HG03442 (cell line): ENCODE measurements around the gene TNPO3.

ENCODE experiments used
- ATAC-seq: cut with Tn5 transposase; IDR thresholded peaks from one replicate; pipeline ENCODE4 v1.9.1; 2021; ENCODE audit warnings: mild to moderate bottlenecking, moderate library complexity; ENCODE audit not compliant: unreplicated experiment

Gene TNPO3

DNA sequence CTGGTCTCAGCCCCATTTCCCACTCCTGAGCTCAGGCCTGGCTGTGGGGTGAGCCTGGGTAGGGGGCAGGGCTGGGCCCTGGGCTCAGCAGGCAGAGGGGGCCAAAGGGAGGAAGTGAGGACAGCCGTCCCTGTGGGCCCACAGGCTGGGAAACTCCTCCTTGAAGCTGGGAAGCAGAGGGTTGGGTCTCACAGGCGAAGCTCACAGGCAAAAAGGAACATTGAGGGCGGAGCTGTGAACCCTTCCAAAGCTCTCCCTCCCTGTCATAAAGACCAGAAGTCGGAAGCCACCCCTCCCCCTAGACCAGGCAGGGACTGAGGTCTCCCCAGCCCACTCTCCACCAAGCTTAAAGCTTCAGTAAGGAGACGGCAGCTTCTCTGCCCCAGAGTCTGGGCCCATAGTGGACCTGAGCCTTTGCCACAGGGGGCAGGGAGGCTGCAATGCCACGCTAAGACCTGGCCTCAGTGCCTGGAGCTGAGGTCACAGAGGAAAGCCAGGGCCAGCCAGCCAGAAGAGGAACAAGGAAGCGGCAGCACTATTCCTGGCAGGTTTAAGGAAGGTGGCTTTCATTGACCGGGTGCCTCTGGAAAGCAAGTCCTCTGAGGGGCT lies 143.4 kb downstream of the TNPO3 start:
- no peak for ATAC-seq

DNA sequence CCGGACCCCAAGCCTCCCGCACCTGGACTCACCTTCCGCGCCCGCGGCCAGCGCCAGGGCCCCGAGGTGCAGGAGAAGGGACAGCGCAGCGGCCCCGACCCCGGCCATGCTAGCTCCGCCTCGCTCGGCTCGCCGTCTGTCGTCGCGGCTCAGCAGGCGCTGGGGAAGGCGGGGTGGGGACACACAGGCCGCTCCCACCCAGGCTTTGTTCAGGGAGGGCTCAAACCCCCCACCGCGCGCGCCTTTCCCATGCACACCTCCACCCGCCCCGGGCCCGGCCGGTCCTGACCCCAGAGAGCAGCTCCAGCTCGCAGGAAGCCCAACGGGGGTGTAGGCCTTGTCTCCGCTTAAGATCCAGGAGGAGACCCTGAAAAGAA lies 144.4 kb downstream of the TNPO3 start, which contains the start of gene KCP:
Gene KCP (minus strand): TSS at position 141 of the 377 bp plus-strand sequence. CDS start 33 bp downstream, at position 108.
- ATAC-seq = no peak

DNA sequence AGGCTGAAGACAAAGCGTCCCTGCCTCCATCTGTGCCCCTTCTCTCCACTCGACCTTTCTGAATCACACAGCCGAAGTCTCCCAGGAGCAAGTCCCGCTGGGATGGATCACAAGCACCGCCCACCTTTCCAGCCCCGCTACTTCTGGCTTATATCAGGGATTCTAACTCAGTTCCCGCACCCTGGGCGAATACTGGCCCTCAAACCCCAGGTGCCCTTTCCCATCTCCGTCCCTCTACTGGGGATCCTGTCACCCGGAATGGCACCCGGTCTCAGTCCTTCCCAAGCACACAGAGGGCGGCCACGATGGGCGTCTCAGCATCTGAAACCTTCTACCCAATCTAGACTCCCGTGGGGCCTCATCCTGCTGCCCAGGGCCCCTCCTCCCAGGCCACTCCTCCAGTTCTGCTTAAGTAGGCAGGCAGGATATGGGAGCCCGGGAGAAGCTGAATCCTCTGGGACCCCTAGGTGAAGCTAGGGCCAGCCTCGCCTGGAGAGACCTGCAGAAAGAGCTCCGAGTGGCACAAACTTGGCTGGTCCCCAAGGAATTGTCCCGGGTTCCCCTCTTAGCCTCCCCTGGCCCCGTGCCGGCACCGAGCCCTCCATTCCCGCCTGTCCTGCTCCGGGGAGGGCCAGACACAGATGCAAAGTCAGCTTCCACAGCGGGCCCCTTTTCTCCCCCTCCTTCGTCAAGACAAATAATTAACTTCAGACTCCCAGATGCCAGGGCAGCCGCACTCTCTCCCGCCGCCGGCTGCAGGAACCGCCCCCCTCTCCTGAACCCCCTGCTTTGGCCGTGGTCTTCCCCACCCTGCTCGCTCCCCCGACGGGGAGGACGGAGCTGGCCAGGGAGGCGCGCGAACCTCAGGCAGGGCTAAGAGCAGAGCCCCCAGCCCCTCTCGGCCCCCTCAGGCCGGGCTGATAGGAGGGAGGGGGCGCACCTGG lies 145.0 kb downstream of the TNPO3 start:
- no peak for ATAC-seq

DNA sequence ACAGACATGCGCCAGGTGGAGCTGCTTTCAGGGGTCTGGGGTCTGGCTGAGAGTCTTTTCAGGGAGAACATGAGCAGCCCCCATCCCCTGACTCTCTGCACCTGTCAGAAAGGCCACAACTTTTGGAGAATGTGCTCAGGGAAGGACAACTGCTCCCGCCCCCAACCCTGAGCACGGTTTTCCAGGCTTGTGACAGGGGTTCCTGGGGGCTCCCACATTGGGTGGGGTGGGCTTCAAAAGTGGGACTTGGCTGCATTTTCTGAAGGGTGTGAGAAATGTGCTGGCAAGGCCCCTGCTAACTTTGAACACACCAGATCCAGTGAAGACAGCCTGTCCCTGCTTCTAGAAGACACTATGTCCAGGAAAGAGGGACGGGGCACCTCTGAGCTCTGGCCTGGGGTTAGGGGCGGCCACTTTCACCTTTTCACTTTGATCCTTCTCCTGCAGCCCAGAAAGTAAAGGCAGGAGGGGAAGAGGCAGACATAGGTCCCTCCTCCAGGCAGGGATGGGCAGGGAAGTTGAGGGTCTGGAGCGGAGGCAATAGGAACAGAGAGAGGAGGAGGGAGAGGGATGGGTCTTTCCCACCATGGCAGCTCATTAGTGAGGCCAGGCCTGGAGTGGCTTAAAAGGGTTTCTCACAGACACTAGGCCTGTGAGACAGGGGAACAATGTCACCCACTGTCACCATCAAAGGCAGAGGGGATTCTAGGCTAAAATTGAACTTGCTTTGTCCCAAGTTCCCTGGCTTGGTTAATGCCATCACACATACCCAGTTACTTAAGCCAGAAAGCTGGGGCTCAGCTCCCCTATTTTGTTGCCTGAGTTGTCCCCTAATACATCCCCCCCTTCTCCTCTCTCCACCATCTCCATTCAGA lies 145.9 kb downstream of the TNPO3 start:
- no peak for ATAC-seq

DNA sequence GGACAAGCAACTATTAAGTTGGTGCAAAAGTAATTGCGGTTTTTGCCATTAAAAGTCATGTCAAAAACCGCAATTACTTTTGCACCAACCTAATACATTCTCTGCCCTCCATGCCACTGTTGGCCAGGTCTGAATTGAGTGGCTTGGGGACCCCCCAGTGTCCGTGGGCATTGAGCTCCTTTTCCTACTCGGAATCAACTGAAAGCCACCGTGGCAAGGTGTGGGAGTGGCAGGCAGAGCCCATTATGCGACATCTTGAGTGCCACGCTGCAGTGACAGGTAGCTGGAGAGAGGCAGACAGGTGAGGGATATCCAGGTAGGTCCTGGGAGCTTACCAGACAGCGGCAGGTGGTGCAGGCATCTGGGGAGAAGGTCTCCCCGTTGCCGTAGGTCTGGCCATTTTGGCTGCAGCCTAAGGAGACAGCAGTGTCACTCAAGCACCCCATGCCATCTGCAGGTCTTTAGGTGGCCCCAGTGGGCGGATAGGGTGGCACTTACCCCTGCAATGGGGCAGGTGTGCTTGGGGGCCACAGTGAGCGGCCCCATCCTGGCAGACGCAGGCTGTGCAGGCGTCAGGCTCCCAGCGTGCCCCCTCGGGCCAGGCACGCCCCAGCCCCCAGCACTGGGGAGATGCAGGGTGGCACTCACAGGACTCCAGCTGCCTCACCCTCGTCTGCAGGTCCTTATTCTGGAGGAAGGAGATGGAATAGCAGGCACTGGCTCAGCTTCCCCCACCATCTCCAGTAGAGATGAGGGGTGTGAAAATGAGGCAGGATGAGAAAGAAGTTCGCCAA lies 147.9 kb downstream of the TNPO3 start:
- no peak for ATAC-seq

DNA sequence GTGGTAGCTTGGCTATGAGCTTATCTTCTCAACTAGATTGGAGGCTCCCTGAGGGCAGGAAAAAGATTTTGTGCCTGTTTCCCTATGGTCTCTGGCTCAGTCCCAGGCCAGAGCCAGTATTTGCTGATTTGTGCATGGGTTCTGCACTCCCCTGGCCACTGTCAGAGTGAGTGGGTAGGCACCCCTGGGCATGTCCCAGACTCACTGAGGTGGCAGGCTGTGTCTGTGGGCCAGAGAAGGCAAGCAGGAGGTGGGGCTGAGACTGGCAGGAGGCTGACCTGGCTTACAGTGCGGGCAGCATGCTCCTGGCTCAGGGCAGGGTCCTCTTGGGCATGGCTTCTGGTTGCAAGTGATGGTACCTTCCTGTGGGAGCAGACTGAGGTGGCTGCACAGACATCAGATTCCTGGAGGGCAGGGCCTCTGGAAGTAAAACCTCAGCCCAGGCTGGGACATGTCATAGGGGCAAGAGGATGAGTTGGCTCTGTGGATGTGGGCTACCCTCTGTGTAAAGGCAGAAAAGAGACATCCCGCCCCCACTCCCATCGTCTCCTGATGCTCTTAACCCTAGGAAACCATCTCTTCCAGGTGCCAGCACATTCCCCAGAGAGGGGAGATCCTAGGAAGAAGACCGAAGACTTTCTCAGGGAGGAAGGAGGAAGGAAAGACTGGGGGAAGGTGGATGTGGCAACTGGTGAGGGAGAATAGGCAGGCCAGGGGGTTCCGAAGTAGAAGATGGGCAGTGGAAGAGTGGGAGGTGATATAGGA lies 148.7 kb downstream of the TNPO3 start:
- no peak for ATAC-seq

DNA sequence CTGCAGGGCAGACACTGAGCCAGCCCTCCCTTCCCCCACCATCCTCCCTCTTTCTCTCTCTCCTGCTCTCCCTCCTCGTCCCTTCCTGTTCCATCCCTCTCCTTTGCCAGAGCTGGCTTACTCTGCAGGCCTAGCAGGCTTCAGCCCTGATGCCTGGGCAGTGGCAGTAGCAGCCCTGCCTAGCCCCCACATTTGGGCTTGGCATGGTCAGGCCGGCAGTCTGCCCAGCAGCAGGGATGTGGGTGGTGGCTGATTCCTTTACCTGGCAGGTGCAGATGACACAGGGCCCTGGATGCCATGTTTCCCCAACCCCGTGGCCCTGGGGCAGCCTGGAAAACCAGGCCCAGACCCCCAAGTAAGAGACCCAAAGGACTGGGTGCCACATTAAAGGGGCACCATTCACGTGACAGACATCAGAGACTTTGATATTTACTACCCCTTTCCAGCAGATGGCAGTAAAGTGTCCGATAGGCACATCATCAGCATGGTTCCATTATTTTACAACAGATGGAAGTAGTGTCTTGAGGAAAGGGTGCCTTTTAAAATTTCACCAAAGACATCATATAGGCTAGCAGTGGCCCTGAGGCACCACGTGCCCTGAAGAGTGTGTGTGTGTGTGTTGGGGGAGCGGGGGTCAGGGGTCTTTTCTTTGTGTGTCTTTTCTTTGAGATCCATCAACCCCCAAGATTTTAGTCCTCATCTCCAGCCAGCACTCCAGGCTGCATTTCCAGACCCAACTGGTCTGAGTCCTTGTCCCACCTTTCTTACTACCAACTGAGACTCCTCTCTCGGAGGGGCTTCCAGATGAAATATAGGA lies 150.3 kb downstream of the TNPO3 start:
- no peak for ATAC-seq
